Liver (tissue), 9 donors: ENCODE data around the gene GADD45B. TPM values are rescaled to one million over a fixed set of nuclear protein-coding genes. Genes with fewer than 3 reads are reported as not detected.
"Not testable (repeated sequence)": the region's sequence is repeated elsewhere in the genome, so short reads cannot be mapped to it uniquely, and the experiment has no call there.

Source experiments
- DNase-seq: peaks from one replicate; pipeline ENCODE4 v3.0.0-alpha.2; 2017; ENCODE audit warnings: low spot score
- H3K27ac ChIP-seq, 2 donors: one replicate each; pipeline ENCODE4 v1.7.0; 2013; ENCODE audit warnings: inconsistent platforms in 2 of 2, low read length in 2 of 2, control low read depth in 1 of 2, low read depth in 1 of 2, mild to moderate bottlenecking in 1 of 2
- H3K27me3 ChIP-seq, 4 donors: one replicate each; pipeline versions ENCODE4 v1.6.1 to v1.7.0; 2013; ENCODE audit warnings: low read length in 3 of 4, inconsistent platforms in 1 of 4, mild to moderate bottlenecking in 1 of 4, moderate library complexity in 1 of 4; ENCODE audit not compliant: control insufficient read depth in 4 of 4, insufficient read depth in 4 of 4
- H3K36me3 ChIP-seq, 4 donors: one replicate each; pipeline versions ENCODE4 v1.6.1 to v1.7.0; 2013; ENCODE audit warnings: low read length in 3 of 4, mild to moderate bottlenecking in 3 of 4, low read depth in 1 of 4, moderate library complexity in 1 of 4; ENCODE audit not compliant: control insufficient read depth in 4 of 4, insufficient read depth in 3 of 4
- H3K4me1 ChIP-seq, 4 donors: one replicate each; pipeline versions ENCODE4 v1.6.1 to v1.7.0; 2013; ENCODE audit warnings: low read length in 3 of 4, mild to moderate bottlenecking in 3 of 4, moderate library complexity in 1 of 4; ENCODE audit not compliant: control insufficient read depth in 4 of 4, insufficient read depth in 4 of 4
- H3K4me3 ChIP-seq, 3 donors: one replicate each; pipeline versions ENCODE4 v1.6.1 to v1.7.0; 2013; ENCODE audit warnings: low read length in 3 of 3, control low read depth in 1 of 3, low read depth in 1 of 3, mild to moderate bottlenecking in 1 of 3
- H3K9ac ChIP-seq, 2 donors: one replicate each; pipeline ENCODE4 v1.7.0; 2013; ENCODE audit warnings: low read length in 2 of 2, mild to moderate bottlenecking in 2 of 2, moderate library complexity in 2 of 2, control low read depth in 1 of 2, low read depth in 1 of 2
- H3K9me3 ChIP-seq, 4 donors: one replicate each; pipeline versions ENCODE4 v1.6.1 to v1.7.0; 2013; ENCODE audit warnings: low read length in 3 of 4; ENCODE audit not compliant: control insufficient read depth in 4 of 4
- ATF3 ChIP-seq: IDR thresholded peaks from 2 replicates; pipeline ENCODE4 v1.6.1; 2016; ENCODE audit warnings: antibody characterized with exemption
- CTCF ChIP-seq: fragments of 150-350 bp; IDR thresholded peaks from 2 replicates; pipeline ENCODE4 v1.5.1; 2017; ENCODE audit warnings: improper control_type of control experiment, low read depth, low read length; ENCODE audit not compliant: missing input control
- EGR1 ChIP-seq, 2 donors: IDR thresholded peaks; 2 replicates each; pipeline ENCODE4 v1.6.1; 2016 to 2018; ENCODE audit warnings: antibody characterized with exemption in 2 of 2, low read depth in 2 of 2
- FOXA1 ChIP-seq: IDR thresholded peaks from 2 replicates; pipeline ENCODE4 v1.6.1; 2016; ENCODE audit warnings: antibody characterized with exemption
- FOXA2 ChIP-seq: IDR thresholded peaks from 2 replicates; pipeline ENCODE4 v1.6.1; 2016; ENCODE audit warnings: antibody characterized with exemption
- HNF4A ChIP-seq, 2 donors: conservative IDR thresholded peaks; 2 replicates each; pipeline ENCODE4 v1.6.1; 2016; ENCODE audit warnings: antibody characterized with exemption in 2 of 2, mild to moderate bottlenecking in 2 of 2
- HNF4G ChIP-seq: IDR thresholded peaks from 2 replicates; pipeline ENCODE4 v1.6.1; 2016; ENCODE audit warnings: antibody characterized with exemption
- JUND ChIP-seq, 2 donors: IDR thresholded peaks; 2 replicates each; pipeline ENCODE4 v1.6.1; 2016; ENCODE audit warnings: antibody characterized with exemption in 2 of 2
- MAX ChIP-seq: IDR thresholded peaks from 2 replicates; pipeline ENCODE4 v1.6.1; 2016; ENCODE audit warnings: antibody characterized with exemption
- NR2F2 ChIP-seq: IDR thresholded peaks from 2 replicates; pipeline ENCODE4 v1.6.1; 2016; ENCODE audit warnings: antibody characterized with exemption
- REST ChIP-seq: IDR thresholded peaks from 2 replicates; pipeline ENCODE4 v1.6.1; 2016; ENCODE audit warnings: antibody characterized with exemption, mild to moderate bottlenecking
- RXRA ChIP-seq, 2 donors: IDR thresholded peaks; 2 replicates each; pipeline ENCODE4 v1.6.1; 2017 to 2018; ENCODE audit warnings: antibody characterized with exemption in 2 of 2, mild to moderate bottlenecking in 1 of 2
- SP1 ChIP-seq: IDR thresholded peaks from 2 replicates; pipeline ENCODE4 v1.6.1; 2018; ENCODE audit warnings: antibody characterized with exemption, mild to moderate bottlenecking
- TAF1 ChIP-seq: conservative IDR thresholded peaks from 2 replicates; pipeline ENCODE4 v1.6.1; 2016; ENCODE audit warnings: antibody characterized with exemption, mild to moderate bottlenecking
- YY1 ChIP-seq: IDR thresholded peaks from 2 replicates; pipeline ENCODE4 v1.6.1; 2016; ENCODE audit warnings: antibody characterized with exemption, mild to moderate bottlenecking
- ZBTB33 ChIP-seq: IDR thresholded peaks from 2 replicates; pipeline ENCODE4 v1.6.1; 2016; ENCODE audit warnings: antibody characterized with exemption
- WGBS: extraction: QIAGEN DNeasy Blood & Tissue Kit; methylation state at CpG from one replicate; pipeline ENCODE4 v1.1.7; 2013; 5-methylcytosine and 5-hydroxymethylcytosine counted together
- polyA plus RNA-seq, 2 donors: library from polyadenylated mRNA; stranded (reverse) in 1 of 2; unstranded in 1 of 2; fragments of 200-250 nt in 1 of 2; fragments of >200 nt in 1 of 2; fragmentation: Nextera tagmentation in 1 of 2; extraction: Ambion mirVana in 1 of 2; gene quantifications; one replicate each; pipeline versions ENCODE4 v1.2.1 to v1.2.3, GENCODE V29; 2013 to 2015
- total RNA-seq, 2 donors: library from RNA; depleted of rRNA; stranded (reverse); fragments of >200 nt; gene quantifications; one replicate each; pipeline ENCODE4 v1.2.3, GENCODE V29; 2014
- donor health status: healthy.
- donor health status: healthy.
- donor health status: healthy.
- donor health status: healthy.
- donor health status: healthy.

Gene GADD45B
- total and polyA plus RNA-seq, 4 donors = 11.6 to 86.3 (median 82.4) TPM

- Histone ChIP-seq H3K27ac (no peak overlapping the region), H3K9ac (no peak overlapping the region), H3K4me1 (peaks cover 16 to 34% (median 26%) of the 10 kb centered on the region in 4 donors), H3K27me3 (no peaks in the 10 kb centered on the region), H3K9me3 (no peaks in the 10 kb centered on the region), H3K36me3 (no peaks in the 10 kb centered on the region), H3K4me3 (no peak overlapping the region)
- WGBS = 54% methylated on average over 5 of the region's 5 CpGs
- no peak for DNase-seq
- TF ChIP-seq HNF4A (conservative IDR thresholded peaks at IDR 0.05) (peak; percentile 55 to 58), RXRA (IDR thresholded peaks at IDR 0.05) (peak; percentile 52 to 62), REST (no peak), NR2F2 (peak; percentile 59), SP1 (peak; percentile 45)
Measured at GRCh38 chr19:2458054-2458453, 17.9 kb upstream of the GADD45B start.

GRCh38 chr19:2458776-2459175, 17.2 kb upstream of the GADD45B start:
- not testable (repeated sequence) for H3K9ac ChIP-seq, H3K4me3 ChIP-seq, H3K27ac ChIP-seq, H3K9me3 ChIP-seq, DNase-seq, H3K36me3 ChIP-seq, H3K27me3 ChIP-seq
- TF ChIP-seq RXRA (IDR thresholded peaks at IDR 0.05) = peak in 1 of 2 donors; percentile 58
- peak; percentile 14 for TF ChIP-seq MAX
- TF ChIP-seq HNF4A (conservative IDR thresholded peaks at IDR 0.05) = peak in 1 of 2 donors; percentile 29
- TF ChIP-seq EGR1 (IDR thresholded peaks at IDR 0.05; ENCODE audit: low read depth in 2 of 2) = peak in 1 of 2 donors; percentile 34
- H3K4me1 ChIP-seq = peaks cover 16 to 34% (median 27%) of the 10 kb centered on the region in 4 donors
- 46% methylated on average over 10 of the region's 10 CpGs for WGBS

- no peak overlapping the region for H3K9ac ChIP-seq
- no peak for DNase-seq
- WGBS = 93% methylated on average over 1 of the region's 1 CpG
- no peaks in the 10 kb centered on the region for H3K36me3 ChIP-seq
- H3K9me3 ChIP-seq = no peaks in the 10 kb centered on the region
- no peak overlapping the region for H3K4me3 ChIP-seq
- H3K27ac ChIP-seq = no peak overlapping the region
- H3K4me1 ChIP-seq = peaks cover 16 to 31% (median 25%) of the 10 kb centered on the region in 4 donors
- H3K27me3 ChIP-seq = no peaks in the 10 kb centered on the region
- no peak for TF ChIP-seq REST
- no peak for TF ChIP-seq JUND (IDR thresholded peaks at IDR 0.05)
- no peak for TF ChIP-seq ATF3
- TF ChIP-seq HNF4A (conservative IDR thresholded peaks at IDR 0.05) = no peak
- no peak for TF ChIP-seq FOXA1
- TF ChIP-seq TAF1 = no peak
- TF ChIP-seq HNF4G = no peak
- no peak for TF ChIP-seq NR2F2
- TF ChIP-seq MAX = no peak
- TF ChIP-seq CTCF = no peak
- TF ChIP-seq ZBTB33 = no peak
- no peak for TF ChIP-seq RXRA (IDR thresholded peaks at IDR 0.05)
- TF ChIP-seq YY1 = no peak
- no peak for TF ChIP-seq FOXA2
- no peak for TF ChIP-seq SP1
Measured at GRCh38 chr19:2460245-2460644, 15.7 kb upstream of the GADD45B start.
